DOHH2 (cell line): ENCODE data around the gene MYCN.

Experiments used
- EZH2phosphoT487 ChIP-seq: fragments of 200-600 bp; sonication (generic); IDR thresholded peaks from 2 replicates; pipeline ENCODE4 v1.6.1; 2017; ENCODE audit warnings: borderline replicate concordance, mild to moderate bottlenecking, antibody characterized with exemption, low read length, moderate library complexity, mixed read lengths
- TF ChIP-seq, protein P1 (sequence below): fragments of 200-600 bp; sonication (generic); IDR thresholded peaks from one replicate; pipeline ENCODE4 v1.5.1; 2014; ENCODE audit warnings: antibody characterized with exemption, mild to moderate bottlenecking, low read depth, low read length; ENCODE audit not compliant: poor library complexity, severe bottlenecking

DNA sequence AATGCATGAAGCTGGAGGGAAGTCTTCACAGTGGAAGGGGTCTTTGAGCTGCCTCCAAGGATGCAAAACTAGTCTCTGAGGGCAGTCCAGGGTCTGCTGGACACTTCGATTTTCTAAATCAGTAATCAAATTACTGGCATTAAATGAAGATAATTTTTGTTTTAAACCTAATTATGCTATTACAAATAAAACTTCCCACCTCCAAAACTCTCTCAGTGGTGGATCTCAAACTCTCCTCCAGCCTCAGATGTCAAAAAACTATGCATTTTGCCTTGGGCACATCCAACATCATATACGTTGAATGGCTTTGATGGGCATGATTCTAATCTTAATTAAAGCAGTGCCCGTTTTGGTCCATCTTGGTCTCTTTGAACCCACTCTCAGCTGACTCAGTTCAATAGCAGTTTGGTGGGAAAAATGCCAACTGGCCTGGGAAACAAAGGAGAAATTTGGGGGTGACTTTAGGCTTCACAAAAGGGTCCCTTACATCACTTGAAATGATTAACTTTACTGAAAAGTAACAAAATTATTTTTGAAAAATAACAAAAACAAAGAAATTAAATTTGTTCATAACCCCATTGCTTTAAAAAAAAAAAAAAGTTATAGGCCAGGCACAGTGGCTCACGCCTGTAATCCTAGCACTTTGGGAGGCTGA lies 5.9 kb upstream of the MYCN start:
- TF ChIP-seq, protein P1, sequence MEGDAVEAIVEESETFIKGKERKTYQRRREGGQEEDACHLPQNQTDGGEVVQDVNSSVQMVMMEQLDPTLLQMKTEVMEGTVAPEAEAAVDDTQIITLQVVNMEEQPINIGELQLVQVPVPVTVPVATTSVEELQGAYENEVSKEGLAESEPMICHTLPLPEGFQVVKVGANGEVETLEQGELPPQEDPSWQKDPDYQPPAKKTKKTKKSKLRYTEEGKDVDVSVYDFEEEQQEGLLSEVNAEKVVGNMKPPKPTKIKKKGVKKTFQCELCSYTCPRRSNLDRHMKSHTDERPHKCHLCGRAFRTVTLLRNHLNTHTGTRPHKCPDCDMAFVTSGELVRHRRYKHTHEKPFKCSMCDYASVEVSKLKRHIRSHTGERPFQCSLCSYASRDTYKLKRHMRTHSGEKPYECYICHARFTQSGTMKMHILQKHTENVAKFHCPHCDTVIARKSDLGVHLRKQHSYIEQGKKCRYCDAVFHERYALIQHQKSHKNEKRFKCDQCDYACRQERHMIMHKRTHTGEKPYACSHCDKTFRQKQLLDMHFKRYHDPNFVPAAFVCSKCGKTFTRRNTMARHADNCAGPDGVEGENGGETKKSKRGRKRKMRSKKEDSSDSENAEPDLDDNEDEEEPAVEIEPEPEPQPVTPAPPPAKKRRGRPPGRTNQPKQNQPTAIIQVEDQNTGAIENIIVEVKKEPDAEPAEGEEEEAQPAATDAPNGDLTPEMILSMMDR: no peak
- TF ChIP-seq EZH2phosphoT487: no peak
